Erythroblast (primary cell): ENCODE measurements around the gene CACNA2D2.

ENCODE experiments used
- GATA1 ChIP-seq: IDR thresholded peaks from 2 replicates; pipeline ENCODE4 v1.6.1; 2011; ENCODE audit warnings: low read depth, mild to moderate bottlenecking, control low read depth, low read length, moderate library complexity
- POLR2A ChIP-seq: IDR thresholded peaks from 2 replicates; pipeline ENCODE4 v1.6.1; 2011; ENCODE audit warnings: mild to moderate bottlenecking, low read length

DNA sequence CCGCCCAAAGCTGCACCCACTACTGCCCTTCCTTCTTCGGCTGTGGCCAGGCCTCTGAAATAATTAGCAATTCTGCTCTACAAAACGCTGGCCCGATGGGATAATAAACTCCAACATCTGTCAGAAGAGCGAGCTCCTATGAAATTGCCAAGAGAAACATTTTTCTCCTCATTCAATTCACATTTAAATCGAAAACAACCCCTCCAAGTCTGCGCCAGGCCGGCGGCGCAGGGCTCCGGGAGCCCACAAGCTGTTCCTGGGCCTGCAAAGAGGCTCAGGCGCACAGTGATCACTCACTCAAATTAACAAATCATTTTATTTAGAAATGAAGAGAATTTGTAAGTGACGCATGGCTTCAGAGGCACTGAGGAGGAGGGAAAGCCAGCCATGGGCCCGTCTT is 88.8 kb downstream of the CACNA2D2 start:
- TF ChIP-seq POLR2A (no peak), GATA1 (no peak)
